Dermis microvascular lymphatic vessel endothelial cell (primary cell): ENCODE measurements around the gene MKS1. TPM values are rescaled to one million over a fixed set of nuclear protein-coding genes. Genes with fewer than 3 reads are reported as not detected.

Experiments
- DNase-seq, 2 donors: peaks; one replicate each; pipeline versions ENCODE4 v3.0.0 to v3.0.0-alpha.2; 2010; ENCODE audit warnings: low read depth in 2 of 2
- total RNA-seq: library from RNA; depleted of rRNA; stranded (reverse); fragments of >200 nt; gene quantifications from 2 replicates; pipeline ENCODE4 v1.2.1, GENCODE V29; 2014

Gene MKS1
- total RNA-seq, 1 donor from 2014 or later = 12.7 TPM

- DNase-seq = no peak
Observed at GRCh38 chr17:58166682-58167081, 52.4 kb downstream of the MKS1 start, which contains the start of gene OR4D2. OR4D2 (plus strand) TSS chr17:58166982; CDS start chr17:58169656, 2,674 bp downstream.

GRCh38 chr17:58165981-58166380 is 53.1 kb downstream of the MKS1 start:
- no peak for DNase-seq

GRCh38 chr17:58161566-58161965 is 57.5 kb downstream of the MKS1 start:
- no peak for DNase-seq

- DNase-seq = no peak
Observed at GRCh38 chr17:58158181-58158580, 60.9 kb downstream of the MKS1 start.

- DNase-seq = peak in 1 of 2 donors; percentile 3
Observed at GRCh38 chr17:58156839-58157803, 61.9 kb downstream of the MKS1 start.

Other genes starting within 250 kb of the MKS1 start
- gene VEZF1, start 231.0 kb downstream of the MKS1 start, total RNA-seq = 22.9 and 31.0 TPM in 2 replicates
- 329 and 461 TPM in 2 replicates for gene SRSF1, start 212.0 kb downstream of the MKS1 start, total RNA-seq
- 10.1 and 10.9 TPM in 2 replicates for gene DYNLL2, start 135.8 kb downstream of the MKS1 start, total RNA-seq
- not detected in 2 replicates for gene OR4D1, start 70.9 kb downstream of the MKS1 start, total RNA-seq
- gene OR4D2, start 52.3 kb downstream of the MKS1 start, total RNA-seq = not detected in 2 replicates
- gene EPX, start 26.5 kb downstream of the MKS1 start, total RNA-seq = not detected in 2 replicates
- not detected in 2 replicates for gene LPO, start 19.3 kb upstream of the MKS1 start, total RNA-seq
- gene MPO, start 61.7 kb upstream of the MKS1 start, total RNA-seq = under 0.01 TPM in 1 of 2 replicates, not detected in the other
- gene TSPOAP1, start 109.5 kb upstream of the MKS1 start, total RNA-seq = 0.13 TPM in 1 of 2 replicates, not detected in the other
- 49.8 and 56.8 TPM in 2 replicates for gene SUPT4H1, start 132.9 kb upstream of the MKS1 start, total RNA-seq
- gene RNF43, start 198.3 kb upstream of the MKS1 start, total RNA-seq = under 0.01 TPM in 1 of 2 replicates, not detected in the other